Upper lobe of right lung (tissue), 1 donor: ENCODE data around the gene AKAP8L. TPM values are rescaled to one million over a fixed set of nuclear protein-coding genes. Genes with fewer than 3 reads are reported as not detected.

Experiments used
- ATAC-seq: fragments of 200-7000 bp; cut with Tn5 transposase; one replicate; pipeline ENCODE4 v1.9.1; 2020; ENCODE audit warnings: mild to moderate bottlenecking, moderate library complexity
- DNase-seq: peaks from one replicate; pipeline ENCODE4 v3.0.0-alpha.2; 2020
- H3K27ac ChIP-seq: fragments of 200-600 bp; one replicate; pipeline ENCODE4 v1.8.0; 2022
- H3K27me3 ChIP-seq: fragments of 200-600 bp; one replicate; pipeline ENCODE4 v1.8.0; 2022; ENCODE audit warnings: mild to moderate bottlenecking
- H3K36me3 ChIP-seq: fragments of 200-600 bp; one replicate; pipeline ENCODE4 v1.8.0; 2022
- H3K4me1 ChIP-seq: fragments of 200-600 bp; one replicate; pipeline ENCODE4 v1.8.0; 2022
- H3K4me3 ChIP-seq: fragments of 200-600 bp; one replicate; pipeline ENCODE4 v1.8.0; 2022; ENCODE audit warnings: mild to moderate bottlenecking
- H3K9me3 ChIP-seq: fragments of 200-600 bp; one replicate; pipeline ENCODE4 v1.8.0; 2022
- CTCF ChIP-seq: fragments of 200-600 bp; IDR thresholded peaks from one replicate; pipeline ENCODE4 v1.8.0; 2022; ENCODE audit warnings: antibody characterized with exemption
- intact Hi-C: fragments of 100-400 bp; cut with DNase I; formaldehyde crosslinking; loops from one replicate; pipeline ENCODE4 v1.11.0; 2022
- total RNA-seq: library from RNA; stranded (reverse); fragmentation: NEBNext Ultra II Directional; extraction: Animal tissue kit (Norgen Biotek cat#: 25700); gene quantifications from one replicate; pipeline ENCODE4 v1.2.1, GENCODE V29; 2021
- donor health status: DM: no; HTN: yes; CAD: no; lungs with severe emphysema.

The AKAP8L gene
- total RNA-seq, 1 donor from 2014 or later: 95.5 TPM

- Histone ChIP-seq H3K9me3 (no peaks in the 10 kb centered on the region), H3K27me3 (peaks cover 16% of the 10 kb centered on the region), H3K36me3 (peaks cover 12% of the 10 kb centered on the region), H3K4me3 (peak overlapping the region; percentile 56), H3K4me1 (peaks cover 6% of the 10 kb centered on the region), H3K27ac (peak overlapping the region; percentile 78)
- ATAC-seq (peak; percentile 76), DNase-seq (no peak)
- intact Hi-C loops: no loop called here
- no peak for TF ChIP-seq CTCF
These were observed 45.1 kb upstream of the AKAP8L start for GRCh38 chr19:15463861-15464371.

GRCh38 chr19:15461694-15462093 lies 42.9 kb upstream of the AKAP8L start:
- Histone ChIP-seq H3K27me3 (peaks cover 5% of the 10 kb centered on the region), H3K9me3 (no peaks in the 10 kb centered on the region), H3K27ac (no peak overlapping the region), H3K4me1 (peaks cover 5% of the 10 kb centered on the region), H3K36me3 (peaks cover 12% of the 10 kb centered on the region), H3K4me3 (no peak overlapping the region)
- intact Hi-C loops: no loop called here
- no peak for TF ChIP-seq CTCF
- ATAC-seq (no peak), DNase-seq (no peak)

GRCh38 chr19:15457701-15458484 lies 39.1 kb upstream of the AKAP8L start:
- ATAC-seq (no peak), DNase-seq (no peak)
- Histone ChIP-seq H3K27me3 (peaks cover 17% of the 10 kb centered on the region), H3K27ac (no peak overlapping the region), H3K4me3 (no peak overlapping the region), H3K4me1 (peaks cover 2% of the 10 kb centered on the region), H3K36me3 (peaks cover 12% of the 10 kb centered on the region), H3K9me3 (no peaks in the 10 kb centered on the region)
- TF ChIP-seq CTCF: no peak
- intact Hi-C loops: no loop called here

GRCh38 chr19:15456871-15457700 lies 38.3 kb upstream of the AKAP8L start:
- peaks cover 17% of the 10 kb centered on the region for H3K27me3 ChIP-seq
- H3K4me3 ChIP-seq: no peak overlapping the region
- ATAC-seq (no peak), DNase-seq (no peak)
- no peak for TF ChIP-seq CTCF
- intact Hi-C loops: no loop called here
- H3K36me3 ChIP-seq: peaks cover 12% of the 10 kb centered on the region
- H3K4me1 ChIP-seq: peaks cover 6% of the 10 kb centered on the region
- H3K9me3 ChIP-seq: no peaks in the 10 kb centered on the region
- no peak overlapping the region for H3K27ac ChIP-seq

- Histone ChIP-seq H3K4me3 (no peak overlapping the region), H3K9me3 (no peaks in the 10 kb centered on the region), H3K36me3 (peaks cover 12% of the 10 kb centered on the region), H3K4me1 (peaks cover 6% of the 10 kb centered on the region), H3K27me3 (peaks cover 17% of the 10 kb centered on the region), H3K27ac (no peak overlapping the region)
- intact Hi-C loops: no loop called here
- DNase-seq (no peak), ATAC-seq (no peak)
- no peak for TF ChIP-seq CTCF
These were observed 37.7 kb upstream of the AKAP8L start for GRCh38 chr19:15456441-15456840.
